Stomach smooth muscle (tissue), 2 donors: ENCODE measurements around the gene CCL18.
"Not testable (repeated sequence)": the region's sequence is repeated elsewhere in the genome, so short reads cannot be mapped to it uniquely, and the experiment has no call there.

Experiments used
- H3K27ac ChIP-seq: one replicate; pipeline ENCODE4 v1.7.0; 2013; ENCODE audit warnings: mild to moderate bottlenecking, low read length, inconsistent platforms
- H3K27me3 ChIP-seq, 2 donors: one replicate each; pipeline ENCODE4 v1.7.0; 2013; ENCODE audit warnings: low read length in 2 of 2; ENCODE audit not compliant: insufficient read depth in 2 of 2, control insufficient read depth in 1 of 2
- H3K36me3 ChIP-seq, 2 donors: one replicate each; pipeline ENCODE4 v1.7.0; 2013; ENCODE audit warnings: low read length in 2 of 2; ENCODE audit not compliant: control insufficient read depth in 2 of 2, insufficient read depth in 2 of 2
- H3K4me1 ChIP-seq: one replicate; pipeline ENCODE4 v1.7.0; 2013; ENCODE audit warnings: low read length; ENCODE audit not compliant: control insufficient read depth, insufficient read depth
- H3K4me3 ChIP-seq, 2 donors: one replicate each; pipeline ENCODE4 v1.7.0; 2013; ENCODE audit warnings: low read length in 2 of 2
- H3K9ac ChIP-seq, 2 donors: one replicate each; pipeline ENCODE4 v1.7.0; 2013; ENCODE audit warnings: low read length in 2 of 2, mild to moderate bottlenecking in 1 of 2
- H3K9me3 ChIP-seq, 2 donors: one replicate each; pipeline ENCODE4 v1.7.0; 2013; ENCODE audit warnings: low read length in 2 of 2; ENCODE audit not compliant: control insufficient read depth in 2 of 2
- donor health status: healthy.
- donor health status: Pancreatic carcinoma.

The CCL18 gene

DNA sequence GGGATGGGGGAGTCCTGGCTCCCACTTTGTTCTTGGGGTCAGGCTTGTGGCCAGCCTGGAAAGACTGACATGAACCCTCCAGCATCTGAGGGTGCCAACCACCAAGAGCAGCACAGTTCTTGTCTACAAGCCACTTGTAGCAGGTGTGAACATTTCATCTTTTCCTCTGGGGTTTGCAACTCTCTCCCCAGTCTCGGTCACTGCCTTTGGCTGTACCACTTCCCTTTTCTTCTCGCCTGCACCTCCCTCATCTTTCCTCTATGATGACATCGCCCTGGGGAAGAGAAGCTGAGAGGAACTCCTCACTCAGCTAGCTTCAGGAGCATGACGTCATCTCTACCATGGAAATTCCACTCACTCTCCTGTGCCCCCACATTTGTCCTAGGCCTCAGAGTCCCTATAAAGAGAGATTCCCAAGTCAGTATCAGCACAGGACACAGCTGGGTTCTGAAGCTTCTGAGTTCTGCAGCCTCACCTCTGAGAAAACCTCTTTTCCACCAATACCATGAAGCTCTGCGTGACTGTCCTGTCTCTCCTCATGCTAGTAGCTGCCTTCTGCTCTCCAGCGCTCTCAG lies 39.4 kb downstream of the CCL18 start, which contains the start of gene CCL4:
CCL4 (plus strand) TSS at position 427 of the 575 bp plus-strand sequence; CDS start at position 506, 79 bp downstream.
- not testable (repeated sequence) for H3K4me3 ChIP-seq, H3K27me3 ChIP-seq, H3K27ac ChIP-seq, H3K9ac ChIP-seq, H3K36me3 ChIP-seq, H3K9me3 ChIP-seq, H3K4me1 ChIP-seq

DNA sequence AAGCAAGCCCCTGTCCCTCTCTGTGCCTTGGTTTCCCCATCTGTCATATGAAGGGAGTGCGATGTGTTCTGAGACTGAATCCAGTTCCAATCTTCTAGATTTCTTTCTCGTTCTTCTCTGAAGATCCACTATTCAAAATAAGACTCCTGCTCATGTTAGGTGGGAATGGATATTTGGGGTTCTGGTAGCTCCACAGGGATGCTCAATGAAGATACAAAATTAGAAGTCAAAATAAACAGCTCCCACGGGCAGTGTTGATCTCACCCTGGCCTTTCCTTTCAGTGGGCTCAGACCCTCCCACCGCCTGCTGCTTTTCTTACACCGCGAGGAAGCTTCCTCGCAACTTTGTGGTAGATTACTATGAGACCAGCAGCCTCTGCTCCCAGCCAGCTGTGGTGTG lies 40.2 kb downstream of the CCL18 start:
- not testable (repeated sequence) for H3K9ac ChIP-seq, H3K36me3 ChIP-seq, H3K9me3 ChIP-seq, H3K27ac ChIP-seq, H3K4me3 ChIP-seq, H3K27me3 ChIP-seq, H3K4me1 ChIP-seq

DNA sequence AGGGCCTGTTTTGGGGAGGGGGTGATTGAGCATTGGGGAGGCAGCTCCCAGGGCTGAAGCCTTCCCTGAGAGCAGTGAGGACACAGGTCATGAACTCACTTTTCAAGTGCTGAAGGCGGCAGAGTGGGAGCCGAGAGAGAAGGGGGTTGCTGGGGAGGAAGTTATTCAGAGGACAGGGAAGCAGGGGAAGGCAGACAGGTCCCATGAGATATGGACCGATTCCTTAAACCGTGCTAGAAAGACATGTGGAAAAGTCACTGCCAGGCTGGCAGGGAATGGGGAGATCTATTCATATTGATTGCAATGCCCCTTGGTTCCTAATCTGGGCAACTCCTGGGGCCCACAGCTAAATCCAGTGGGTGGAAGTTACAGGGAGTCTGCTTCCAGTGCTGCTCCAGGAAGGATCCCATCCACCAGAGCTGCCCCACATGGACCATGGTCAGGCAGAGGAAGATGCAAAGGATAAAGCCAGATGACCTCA lies 40.7 kb downstream of the CCL18 start:
- Histone ChIP-seq H3K27me3 (peaks cover 0 to 2% of the 10 kb centered on the region in 2 donors), H3K4me1 (no peaks in the 10 kb centered on the region), H3K36me3 (no peaks in the 10 kb centered on the region), H3K27ac (no peak overlapping the region), H3K9me3 (no peaks in the 10 kb centered on the region), H3K4me3 (no peak overlapping the region), H3K9ac (no peak overlapping the region)

DNA sequence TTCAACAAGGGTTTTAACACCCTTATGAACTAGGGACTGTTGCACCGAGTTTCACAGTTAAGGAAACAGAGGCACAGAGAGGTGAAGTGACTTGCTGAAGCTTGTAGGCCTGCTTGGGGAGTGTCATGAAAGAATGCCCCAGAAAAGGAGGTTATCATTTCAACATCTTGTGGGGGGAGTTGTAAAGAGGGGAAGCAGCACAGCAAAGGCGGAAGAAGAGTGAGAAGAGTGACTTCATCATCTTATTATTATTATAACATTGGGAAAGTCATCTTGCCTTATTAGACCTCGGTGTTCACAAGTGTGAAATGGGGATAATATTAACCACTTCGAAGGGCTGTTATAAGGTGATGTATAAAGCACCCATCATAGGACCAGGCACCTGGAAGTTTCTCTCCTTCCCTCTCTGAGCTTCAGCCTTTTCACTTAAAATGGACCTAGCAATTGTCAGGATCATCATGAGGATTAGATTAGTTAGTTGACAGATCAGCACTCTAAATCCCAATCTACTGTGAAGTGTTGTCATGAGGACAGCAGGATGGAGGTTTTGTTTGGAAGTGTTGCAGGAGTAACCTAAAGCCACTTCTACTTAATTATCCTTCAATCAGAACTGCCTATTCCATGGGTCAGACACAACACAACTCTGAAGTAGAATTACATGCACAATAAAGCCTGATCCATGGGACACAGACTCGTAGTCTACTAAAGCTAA lies 41.9 kb downstream of the CCL18 start:
- Histone ChIP-seq H3K9ac (no peak overlapping the region), H3K36me3 (no peaks in the 10 kb centered on the region), H3K9me3 (no peaks in the 10 kb centered on the region), H3K4me1 (no peaks in the 10 kb centered on the region), H3K27ac (no peak overlapping the region), H3K27me3 (no peaks in the 10 kb centered on the region), H3K4me3 (no peak overlapping the region)

DNA sequence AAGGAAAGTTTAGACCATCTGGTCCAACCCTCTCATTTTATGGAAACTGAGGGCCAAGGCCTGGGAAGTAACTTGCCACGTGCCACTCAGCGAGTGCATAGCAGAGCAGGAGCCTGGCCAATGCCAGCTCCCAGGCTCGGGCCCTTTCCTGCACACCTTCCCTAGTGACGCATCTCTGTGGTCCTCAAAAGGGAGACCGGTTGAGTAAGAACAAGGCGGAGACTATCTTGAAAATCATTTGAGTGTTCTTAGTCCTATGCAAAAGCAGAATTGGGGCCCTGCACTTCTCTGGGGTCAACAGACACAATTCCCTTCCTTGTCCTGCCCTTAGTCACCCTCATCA lies 42.4 kb downstream of the CCL18 start:
- H3K4me3 ChIP-seq: no peak overlapping the region
- no peak overlapping the region for H3K27ac ChIP-seq
- no peaks in the 10 kb centered on the region for H3K27me3 ChIP-seq
- no peak overlapping the region for H3K9ac ChIP-seq
- H3K36me3 ChIP-seq: no peaks in the 10 kb centered on the region
- no peaks in the 10 kb centered on the region for H3K4me1 ChIP-seq
- H3K9me3 ChIP-seq: no peaks in the 10 kb centered on the region

DNA sequence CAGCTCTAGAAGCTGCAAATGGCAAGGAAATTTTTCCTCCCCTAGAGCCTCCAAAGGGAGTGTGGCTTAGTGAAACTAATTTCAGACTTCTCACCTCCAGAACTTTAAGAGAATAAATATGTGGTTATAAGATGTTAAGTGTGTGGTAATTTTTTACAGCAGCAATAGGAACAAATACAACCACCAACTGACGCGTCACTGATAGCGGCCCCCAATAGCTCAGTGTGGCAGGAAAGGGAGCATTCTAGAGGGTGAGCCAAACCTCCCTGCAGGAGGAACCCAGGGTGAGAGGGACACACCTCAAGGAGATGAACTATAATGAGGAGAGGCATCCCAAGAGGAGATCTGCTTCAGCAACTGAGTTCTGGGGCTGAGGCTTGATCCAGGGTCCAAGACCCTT lies 43.6 kb downstream of the CCL18 start:
- H3K36me3 ChIP-seq: no peaks in the 10 kb centered on the region
- no peak overlapping the region for H3K9ac ChIP-seq
- no peaks in the 10 kb centered on the region for H3K27me3 ChIP-seq
- H3K4me1 ChIP-seq: no peaks in the 10 kb centered on the region
- no peak overlapping the region for H3K27ac ChIP-seq
- peaks cover 0 to 3% of the 10 kb centered on the region in 2 donors for H3K9me3 ChIP-seq
- H3K4me3 ChIP-seq: no peak overlapping the region

DNA sequence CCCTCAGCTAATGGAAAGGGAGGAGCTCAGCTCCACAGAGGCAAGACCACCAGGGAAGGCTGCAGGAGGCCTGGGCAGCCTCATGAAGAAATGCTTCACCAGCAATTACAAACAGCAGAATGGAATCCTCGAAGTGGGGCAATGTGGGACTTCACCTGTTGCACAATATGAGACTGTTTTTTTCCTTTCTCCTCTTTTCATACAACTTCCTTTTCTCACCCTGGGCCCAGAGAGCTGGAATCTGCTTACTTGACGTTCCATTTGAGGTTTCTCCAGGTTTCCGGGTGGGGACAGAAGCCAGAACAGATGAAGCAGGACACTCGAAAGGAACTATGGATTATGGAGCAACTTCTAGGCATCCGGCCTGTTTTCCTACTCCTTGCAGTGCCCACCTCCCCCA lies 44.2 kb downstream of the CCL18 start:
- not testable (repeated sequence) for H3K4me1 ChIP-seq, H3K9ac ChIP-seq, H3K27me3 ChIP-seq, H3K36me3 ChIP-seq, H3K4me3 ChIP-seq, H3K9me3 ChIP-seq, H3K27ac ChIP-seq

DNA sequence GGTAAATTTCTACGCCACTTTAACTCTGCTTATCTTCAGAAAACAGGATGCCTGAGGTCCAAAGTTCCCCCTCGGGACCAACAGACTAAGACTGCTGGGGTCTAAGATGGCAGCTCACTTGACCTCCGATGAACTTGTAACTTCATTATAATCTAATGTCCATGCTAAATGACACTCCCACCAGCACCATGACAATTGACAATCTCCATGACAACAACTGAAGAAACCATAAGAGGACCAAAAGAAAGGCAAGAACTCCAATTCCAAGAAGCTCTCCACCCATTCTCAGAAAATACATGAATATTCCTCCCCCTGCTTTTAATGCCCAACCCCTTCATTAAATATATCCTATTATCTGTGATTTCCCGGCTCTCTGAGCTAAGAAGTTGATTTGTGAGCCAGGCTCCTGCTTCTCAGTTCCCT lies 47.0 kb downstream of the CCL18 start:
- H3K27me3 ChIP-seq: no peaks in the 10 kb centered on the region
- no peak overlapping the region for H3K4me3 ChIP-seq
- H3K4me1 ChIP-seq: no peaks in the 10 kb centered on the region
- no peaks in the 10 kb centered on the region for H3K36me3 ChIP-seq
- H3K27ac ChIP-seq: no peak overlapping the region
- H3K9me3 ChIP-seq: peaks cover 0 to 3% of the 10 kb centered on the region in 2 donors
- H3K9ac ChIP-seq: no peak overlapping the region

DNA sequence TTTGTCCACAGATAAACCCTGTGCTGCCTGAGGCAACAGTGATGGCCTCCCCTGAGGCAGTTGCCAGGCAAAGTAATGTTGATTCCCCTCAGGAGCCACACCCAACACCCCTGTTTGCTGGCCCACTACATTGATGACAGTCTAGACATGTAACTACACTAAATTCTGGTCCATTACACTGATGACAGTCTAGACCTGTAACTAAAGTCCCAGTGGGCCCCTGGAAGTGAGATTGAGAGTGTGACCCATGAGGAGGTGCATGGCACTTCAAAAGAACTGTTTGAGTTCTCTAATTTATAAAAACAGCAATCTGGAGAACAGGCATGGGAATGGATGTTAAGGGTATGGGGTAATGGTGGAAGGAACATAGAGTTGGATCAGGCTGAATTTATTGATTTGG lies 48.5 kb downstream of the CCL18 start:
- H3K27ac ChIP-seq: no peak overlapping the region
- no peak overlapping the region for H3K4me3 ChIP-seq
- H3K4me1 ChIP-seq: no peaks in the 10 kb centered on the region
- no peaks in the 10 kb centered on the region for H3K36me3 ChIP-seq
- peaks cover 0 to 3% of the 10 kb centered on the region in 2 donors for H3K9me3 ChIP-seq
- no peak overlapping the region for H3K9ac ChIP-seq
- no peaks in the 10 kb centered on the region for H3K27me3 ChIP-seq

DNA sequence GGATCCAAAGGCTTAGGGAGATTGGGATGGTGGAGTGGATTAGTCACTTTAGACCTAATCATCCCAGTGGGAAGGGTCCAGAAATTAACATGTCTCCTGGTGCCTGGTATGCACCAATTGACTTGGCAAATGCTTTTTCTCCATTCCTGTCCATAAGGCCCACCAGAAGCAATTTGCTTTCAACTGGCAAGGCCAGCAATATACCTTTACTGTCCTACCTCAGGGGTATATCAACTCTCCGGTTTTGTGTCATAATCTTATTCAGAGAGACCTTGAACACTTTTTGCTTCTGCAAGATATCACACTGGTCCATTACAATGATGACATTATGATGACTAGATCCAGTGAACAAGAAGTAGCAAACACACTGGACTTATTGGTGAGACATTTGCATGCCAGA lies 49.1 kb downstream of the CCL18 start:
- H3K27ac ChIP-seq, H3K27me3 ChIP-seq, H3K9ac ChIP-seq, H3K4me3 ChIP-seq, H3K36me3 ChIP-seq, H3K4me1 ChIP-seq, H3K9me3 ChIP-seq: not testable (repeated sequence)

DNA sequence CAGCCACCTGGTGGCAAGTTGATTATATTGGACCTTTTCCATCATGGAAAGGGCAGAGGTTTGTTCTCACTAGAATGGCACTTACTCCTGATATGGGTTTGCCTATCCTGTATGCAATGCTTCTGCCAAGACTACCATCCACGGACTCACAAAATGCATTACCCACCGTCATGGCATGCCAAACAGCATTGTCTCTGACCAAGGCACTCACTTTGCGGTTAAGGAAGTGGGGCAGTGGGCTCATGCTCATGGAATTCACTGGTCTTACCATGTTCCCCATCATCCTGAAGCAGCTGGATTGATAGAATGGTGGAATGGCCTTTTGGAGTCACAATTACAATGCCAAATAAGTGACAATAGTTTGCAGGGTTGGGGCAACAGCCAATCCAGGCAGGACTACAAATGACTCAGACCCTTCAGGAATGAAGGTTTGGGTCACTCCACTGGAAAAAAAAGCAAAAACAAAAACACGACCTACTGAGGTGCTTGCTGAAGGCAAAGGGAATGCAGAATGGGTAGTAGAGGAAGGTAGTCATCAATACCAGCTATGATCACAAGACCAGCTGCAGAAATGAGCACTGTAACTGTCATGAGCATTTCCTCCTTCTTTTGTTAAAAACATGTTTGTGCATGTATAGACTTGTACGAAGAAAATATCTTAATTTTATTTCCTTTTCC lies 51.0 kb downstream of the CCL18 start:
- H3K4me1 ChIP-seq, H3K27ac ChIP-seq, H3K9me3 ChIP-seq, H3K27me3 ChIP-seq, H3K9ac ChIP-seq, H3K4me3 ChIP-seq, H3K36me3 ChIP-seq: not testable (repeated sequence)
